Measurements from ENCODE around the gene HNRNPDL. TPM values are rescaled to one million over a fixed set of nuclear protein-coding genes. Genes with fewer than 3 reads are reported as not detected.

Gene HNRNPDL
- polyA plus RNA-seq, 2 of the 4 experiments (the other 2 are of a cell fraction): 321 to 397 TPM

- DNase-seq (ENCODE audit: low read depth in 1 of 2, low spot score in 1 of 2): peak; percentile 57 to 86
- under 1% methylated on average over 33 of the region's 83 CpGs for WGBS (ENCODE audit: missing lambda C conversion rate)
- peak; percentile 71 to 77 for ATAC-seq
- no peak for FAIRE-seq
- Histone ChIP-seq H3K27ac (peak overlapping the region; percentile 100), H3K4me1 (peaks cover 45% of the 10 kb centered on the region), H3K9me3 (no peaks in the 10 kb centered on the region), H3K4me2 (peak overlapping the region; percentile 90), H3K4me3 (peak overlapping the region; percentile 90)
- ChIA-PET CTCF (interaction anchor here (0.9 to 1.7 kb wide), 10 partner anchors 8 to 72 kb away, joined by 3 to 14 read pairs (median 4); partner anchors contain the start of gene HNRNPD), POLR2A (interaction anchor here (0.5 to 2.4 kb wide), 17 partner anchors 9 to 856 kb away, joined by 3 to 61 read pairs (median 5); partner anchors contain the start of genes COQ2, HNRNPD and LIN54)
- TF ChIP-seq RFX5 (IDR thresholded peaks at IDR 0.05): 0 out of 2 replicates have a peak, but pooled peaks have one; percentile 54
- TF ChIP-seq MYC (IDR thresholded peaks at IDR 0.05; ENCODE audit: borderline replicate concordance, low read length): peak; percentile 67; the same call in 1 of the 2 replicates
- TF ChIP-seq GATA3 (IDR thresholded peaks at IDR 0.05; ENCODE audit: borderline replicate concordance): no peak; the same call in 1 of the 2 replicates
- peak; percentile 78 for TF ChIP-seq MAX (IDR thresholded peaks at IDR 0.05)
- TF ChIP-seq REST (IDR thresholded peaks at IDR 0.05): no peak
- TF ChIP-seq CTCF (IDR thresholded peaks at IDR 0.05): peak; percentile 64
- TF ChIP-seq CHD4 (IDR thresholded peaks at IDR 0.05; ENCODE audit: borderline replicate concordance): no peak
- 0 out of 2 replicates have a peak, but pooled peaks have one; percentile 56 for TF ChIP-seq POLR2AphosphoS2 (conservative IDR thresholded peaks at IDR 0.05; ENCODE audit: low read length)
- TF ChIP-seq E2F6 (IDR thresholded peaks at IDR 0.05; ENCODE audit: borderline replicate concordance, low read depth): 0 out of 2 replicates have a peak, but pooled peaks have one; percentile 38
- TF ChIP-seq EHMT2 (IDR thresholded peaks at IDR 0.05; ENCODE audit: low read depth): no peak
- TF ChIP-seq CHD2 (IDR thresholded peaks at IDR 0.05; ENCODE audit: low read length, partially characterized antibody): no peak
- no peak for TF ChIP-seq ZFP36 (IDR thresholded peaks at IDR 0.05; ENCODE audit: borderline replicate concordance, partially characterized antibody)
- 0 out of 5 replicates have a peak, but pooled peaks of 1 of the 2 experiments have one; percentile 20 for TF ChIP-seq RAD21 (conservative IDR thresholded peaks at IDR 0.05 in 1 of 2, IDR thresholded peaks at IDR 0.05 in 1 of 2)
- TF ChIP-seq PHF8 (IDR thresholded peaks at IDR 0.05; ENCODE audit: borderline replicate concordance, low read depth): peak; percentile 26; the same call in 1 of the 2 replicates
- TF ChIP-seq JUN (IDR thresholded peaks at IDR 0.05): peak; percentile 85 to 93
- peak; percentile 92; the same call in 2 of the 3 replicates for TF ChIP-seq BCL3 (IDR thresholded peaks at IDR 0.05)
- TF ChIP-seq POLR2A (IDR thresholded peaks at IDR 0.05; ENCODE audit: low read length): peak; percentile 81
- no peak for TF ChIP-seq PBX3 (IDR thresholded peaks at IDR 0.05)
- no peak for TF ChIP-seq RNF2 (IDR thresholded peaks at IDR 0.05; ENCODE audit: borderline replicate concordance, low read depth)
- no peak for TF ChIP-seq FOSL2 (IDR thresholded peaks at IDR 0.05)
- TF ChIP-seq FOSL2 (CRISPR knock-in tag; IDR thresholded peaks at IDR 0.05): peak; percentile 41; the same call in 1 of the 2 replicates
- TF ChIP-seq SREBF2 (IDR thresholded peaks at IDR 0.05): no peak
Measured at GRCh38 chr4:82428969-82429727, 1.1 kb downstream of the HNRNPDL start.
